Stimulated activated CD4-positive, alpha-beta T cell treated with anti-CD3 and anti-CD28 coated beads, Interleukin-4, amount 100 ng/mL, for 48 hours (primary cell): ENCODE results near the gene TBL1X.

ENCODE experiments used
- DNase-seq, 2 donors: peaks; one replicate each; pipeline ENCODE4 v3.0.0-alpha.2; 2020; ENCODE audit warnings: low read depth in 2 of 2

The TBL1X gene

DNA sequence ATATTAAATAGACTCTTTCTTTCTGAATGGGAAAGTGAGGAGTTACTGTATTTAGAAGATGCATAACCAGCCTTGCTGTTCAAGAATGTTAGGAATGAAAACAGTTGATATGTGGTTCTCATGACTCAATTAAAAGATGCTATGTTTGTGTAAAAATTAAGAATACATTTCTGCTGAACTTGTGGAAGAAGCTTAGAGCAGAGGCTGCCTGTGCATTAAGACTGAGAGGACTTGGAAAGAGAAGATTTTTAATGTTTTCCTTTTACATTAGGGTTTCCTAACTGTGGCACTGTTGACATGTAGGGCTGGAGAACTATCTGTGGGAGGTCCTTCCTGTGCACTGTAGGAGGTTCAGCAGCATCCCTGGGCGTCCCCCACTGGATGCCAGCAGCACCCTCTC lies 163.1 kb downstream of the TBL1X start:
- no peak for DNase-seq

GRCh38 chrX:9628779-9629493 lies 164.1 kb downstream of the TBL1X start:
- DNase-seq = no peak

GRCh38 chrX:9634551-9634950 lies 169.7 kb downstream of the TBL1X start:
- no peak for DNase-seq

DNA sequence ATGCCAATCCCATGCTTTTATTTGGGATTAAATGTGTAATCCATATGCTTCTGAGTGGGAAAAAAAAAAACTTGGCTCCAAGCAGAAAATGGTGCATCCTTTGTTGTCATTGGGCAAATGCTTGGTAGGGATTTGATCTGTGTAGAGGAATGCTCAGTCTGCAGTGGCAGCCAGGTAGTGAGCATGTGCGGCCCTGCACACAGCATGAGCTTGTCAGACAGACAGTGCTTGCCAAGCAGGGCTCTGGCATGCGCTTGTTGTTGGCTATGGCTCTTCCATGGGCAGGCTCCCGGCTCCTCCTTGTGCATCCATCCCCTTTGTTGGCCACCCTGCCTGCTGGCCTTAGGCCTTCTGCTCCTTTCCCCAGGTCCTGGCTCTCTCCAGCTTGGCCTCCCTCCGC lies 170.5 kb downstream of the TBL1X start:
- no peak for DNase-seq

GRCh38 chrX:9635803-9636202 lies 170.9 kb downstream of the TBL1X start:
- DNase-seq = no peak

DNA sequence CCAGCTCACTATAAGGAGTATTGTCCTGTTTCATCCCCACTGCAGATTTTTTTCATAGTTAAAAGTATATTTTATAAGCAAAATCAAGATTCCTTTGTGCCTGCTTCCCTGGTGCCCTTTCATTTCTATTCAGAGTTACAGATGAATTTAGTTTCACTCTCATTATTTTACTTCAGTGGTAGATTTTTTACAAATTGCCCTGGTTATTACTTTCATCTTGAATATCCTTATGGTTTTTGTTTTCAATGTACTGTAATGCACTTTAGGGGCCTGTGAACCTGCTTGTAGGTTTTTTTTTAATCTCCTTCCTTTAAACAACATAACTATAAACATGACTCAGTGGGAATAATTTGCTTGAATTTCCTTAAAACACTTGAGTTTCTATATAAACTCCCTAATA lies 174.0 kb downstream of the TBL1X start:
- DNase-seq = no peak

DNA sequence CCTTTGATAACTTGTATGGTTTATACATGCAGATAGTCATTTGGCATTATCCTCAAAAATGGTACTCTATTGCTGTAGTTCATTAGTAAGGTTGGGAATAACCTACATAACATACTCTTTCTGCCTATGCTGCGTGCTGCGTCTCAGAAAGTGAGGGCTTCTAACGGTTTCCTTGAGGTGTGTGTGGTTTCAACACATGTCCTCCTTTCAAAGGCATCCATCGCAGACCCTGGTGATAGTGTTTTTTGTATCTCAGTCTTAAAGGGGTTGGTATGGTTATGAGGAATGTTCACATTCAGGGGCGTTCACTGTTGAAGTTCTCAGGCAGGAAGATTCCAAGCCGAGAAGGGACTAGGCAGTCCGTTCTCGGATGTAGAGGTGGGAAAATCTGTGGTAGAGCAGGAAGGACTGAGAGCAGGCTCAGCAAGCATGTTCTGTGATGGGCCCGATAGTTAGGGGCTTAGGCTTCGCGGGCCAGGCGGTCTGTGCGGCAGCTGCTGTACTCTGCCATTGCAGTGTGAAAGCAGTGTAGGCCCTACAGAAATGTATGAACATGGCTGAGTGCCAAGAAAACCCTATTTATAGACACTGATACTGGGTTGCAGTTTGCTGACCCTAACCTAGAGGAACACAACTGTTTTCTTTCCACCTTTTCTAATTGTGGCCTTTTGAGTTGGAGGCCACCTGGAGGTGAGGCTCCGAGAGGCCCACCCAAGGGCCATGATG lies 177.6 kb downstream of the TBL1X start:
- no peak for DNase-seq

DNA sequence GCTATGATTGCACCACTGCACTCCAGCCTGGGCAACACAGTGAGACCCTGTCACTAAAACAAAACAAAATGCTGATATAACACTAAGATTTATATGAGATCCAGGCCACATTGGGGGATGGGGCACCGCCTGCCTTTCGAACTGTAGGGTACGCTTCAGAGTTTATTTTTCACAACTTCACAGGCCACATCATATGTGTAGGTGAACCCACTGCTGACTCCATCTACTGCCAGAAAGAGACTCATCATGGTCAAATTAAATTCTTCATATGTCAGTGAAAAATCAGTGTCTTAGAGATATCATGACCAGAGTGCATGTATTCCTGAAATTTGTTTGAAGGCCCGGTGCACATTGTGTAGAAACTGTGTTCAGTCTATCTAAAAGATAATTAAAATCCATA lies 178.9 kb downstream of the TBL1X start:
- DNase-seq = no peak

- peak in 1 of 2 donors; percentile 9 for DNase-seq
Measured at GRCh38 chrX:9644335-9644734, 179.5 kb downstream of the TBL1X start.

GRCh38 chrX:9646471-9647224 lies 181.8 kb downstream of the TBL1X start:
- no peak for DNase-seq

- DNase-seq = no peak
Measured at GRCh38 chrX:9647431-9647830, 182.6 kb downstream of the TBL1X start.

DNA sequence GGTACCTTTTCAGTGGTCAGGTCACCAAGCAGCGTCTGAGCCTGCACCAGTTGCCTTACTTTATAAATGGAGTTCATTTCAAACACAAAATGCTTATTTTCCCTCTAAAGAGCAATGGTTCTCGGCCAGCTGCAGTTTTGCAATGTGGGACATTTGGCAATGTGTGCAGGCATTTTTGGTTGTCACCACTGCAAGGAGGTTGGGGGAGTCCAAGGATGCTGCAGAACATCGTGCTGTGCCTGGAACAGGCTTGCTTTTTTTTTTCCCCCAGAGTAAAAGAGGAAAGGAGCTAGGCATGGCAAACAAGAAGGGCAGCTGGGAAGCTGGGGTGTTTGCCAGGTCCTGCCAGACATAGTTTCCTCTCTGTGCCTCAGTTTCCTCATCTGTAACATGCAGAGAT lies 185.2 kb downstream of the TBL1X start:
- no peak for DNase-seq

DNA sequence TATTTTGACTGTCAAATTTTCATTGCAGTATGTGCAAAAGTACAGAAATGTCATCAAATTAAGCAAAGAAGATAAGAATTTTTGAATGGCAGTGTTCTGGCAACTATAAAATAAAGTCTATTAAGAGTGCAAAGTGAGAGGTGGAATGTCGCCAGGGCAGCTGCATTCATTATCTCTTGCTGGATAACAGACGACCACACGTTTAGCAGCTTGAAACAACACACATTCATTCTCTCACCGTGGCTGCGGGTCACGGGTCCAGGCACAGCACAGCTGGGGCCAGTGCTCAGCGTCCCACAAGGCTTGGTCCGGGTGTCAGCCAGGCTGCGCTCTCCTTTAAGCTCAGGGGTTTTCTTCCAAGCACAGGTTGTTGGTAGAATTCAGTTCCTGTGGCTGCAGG lies 186.9 kb downstream of the TBL1X start:
- DNase-seq = no peak

GRCh38 chrX:9654929-9655328 lies 190.1 kb downstream of the TBL1X start:
- no peak for DNase-seq

- DNase-seq = no peak
Measured at GRCh38 chrX:9656277-9656676, 191.4 kb downstream of the TBL1X start.

DNA sequence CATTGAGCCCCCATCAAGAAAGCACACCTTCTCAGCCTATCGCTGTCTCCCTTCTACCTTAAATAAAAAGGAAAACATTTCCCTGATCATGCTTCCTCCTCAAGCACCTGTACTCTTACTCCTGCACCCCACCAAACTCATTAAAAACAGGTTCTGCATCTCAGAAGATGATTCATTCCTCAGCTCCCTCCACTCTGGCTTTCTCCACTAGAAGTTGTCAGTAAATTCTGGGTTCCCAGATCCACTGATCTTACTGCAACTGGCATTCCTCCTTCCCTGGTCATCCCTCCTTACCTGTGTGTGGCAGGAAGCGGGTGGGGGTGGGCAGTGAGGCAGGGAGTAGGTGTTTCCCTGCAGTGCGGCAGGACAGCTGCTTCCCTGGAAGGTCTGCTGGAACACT lies 192.0 kb downstream of the TBL1X start:
- DNase-seq = no peak

DNA sequence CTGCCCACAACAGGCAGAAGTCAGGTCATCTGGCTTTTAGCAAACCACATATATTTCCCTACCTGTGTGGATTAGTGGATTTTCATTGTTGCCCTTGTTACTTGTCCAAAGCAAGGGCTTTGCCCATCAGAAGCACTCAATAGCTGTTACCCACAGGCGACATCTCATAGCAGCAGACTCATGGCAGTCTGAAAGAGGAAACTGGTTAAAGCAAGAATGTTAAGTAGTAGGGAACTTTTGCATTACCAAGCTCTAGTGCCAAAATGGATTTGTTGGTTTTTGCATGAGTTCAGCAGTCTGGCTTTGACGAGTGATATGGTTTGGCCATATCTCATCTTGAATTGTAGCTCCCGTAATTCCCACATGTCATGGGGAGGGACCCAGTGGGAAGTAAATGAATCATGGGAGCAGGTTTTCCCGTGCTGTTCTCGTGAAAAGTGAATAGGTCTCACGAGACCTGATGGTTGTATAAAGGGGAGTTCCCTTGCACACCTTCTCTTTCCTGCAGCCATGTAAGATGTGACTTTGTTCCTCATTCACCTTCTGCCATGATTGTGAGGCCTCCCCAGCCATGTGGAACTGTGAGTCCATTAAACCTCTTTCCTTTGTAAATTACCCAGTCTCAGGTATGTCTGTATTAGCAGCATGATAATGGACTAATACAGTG lies 192.9 kb downstream of the TBL1X start:
- no peak for DNase-seq

DNA sequence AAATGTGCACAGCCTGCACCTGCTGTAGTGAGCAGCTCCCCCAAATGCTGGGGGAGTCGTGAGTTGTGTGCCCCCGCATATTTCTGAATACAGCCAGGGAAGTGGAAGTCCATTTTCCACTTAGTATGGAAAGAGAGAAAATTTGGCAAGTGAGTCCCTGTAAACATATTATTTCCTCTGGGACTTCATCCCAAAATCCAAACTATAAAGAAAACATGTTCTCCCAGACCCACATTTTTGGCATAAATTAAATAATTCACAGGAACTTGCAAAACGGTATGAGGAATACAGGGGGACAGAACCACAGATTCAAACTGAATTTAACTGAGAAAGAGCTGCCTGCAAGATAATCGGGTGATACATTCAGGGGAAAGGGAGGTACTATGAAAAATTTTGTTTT lies 193.6 kb downstream of the TBL1X start:
- DNase-seq = no peak

DNA sequence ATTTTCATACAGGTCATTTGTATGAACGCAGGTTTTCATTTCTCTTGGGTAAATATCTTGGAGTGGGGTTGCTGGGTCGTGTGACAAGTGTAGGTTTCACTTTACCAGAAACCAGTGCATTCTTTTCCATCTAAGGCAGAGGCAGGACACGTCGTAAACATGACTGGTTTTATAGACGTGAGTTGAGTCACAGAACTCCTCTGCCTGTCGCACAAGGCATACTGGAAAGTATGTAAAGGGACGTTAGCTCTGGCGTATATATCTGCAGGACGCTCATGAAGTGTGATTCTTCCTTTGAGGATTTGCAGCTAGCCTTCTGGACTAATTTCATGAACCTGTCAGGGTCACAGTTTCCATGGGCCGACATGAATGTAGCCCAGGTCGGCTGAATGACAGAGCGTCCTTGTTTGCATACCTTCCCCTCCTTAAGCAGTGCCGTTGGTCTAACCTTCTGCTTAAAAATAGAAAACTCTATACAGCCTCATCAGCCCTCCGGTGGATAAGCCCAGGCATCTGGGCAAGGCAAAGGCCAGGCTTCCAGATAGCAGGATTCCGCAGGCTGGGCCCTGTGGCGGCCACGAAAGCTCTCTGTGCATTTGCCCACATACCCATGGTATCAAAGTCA lies 194.8 kb downstream of the TBL1X start:
- no peak for DNase-seq

DNA sequence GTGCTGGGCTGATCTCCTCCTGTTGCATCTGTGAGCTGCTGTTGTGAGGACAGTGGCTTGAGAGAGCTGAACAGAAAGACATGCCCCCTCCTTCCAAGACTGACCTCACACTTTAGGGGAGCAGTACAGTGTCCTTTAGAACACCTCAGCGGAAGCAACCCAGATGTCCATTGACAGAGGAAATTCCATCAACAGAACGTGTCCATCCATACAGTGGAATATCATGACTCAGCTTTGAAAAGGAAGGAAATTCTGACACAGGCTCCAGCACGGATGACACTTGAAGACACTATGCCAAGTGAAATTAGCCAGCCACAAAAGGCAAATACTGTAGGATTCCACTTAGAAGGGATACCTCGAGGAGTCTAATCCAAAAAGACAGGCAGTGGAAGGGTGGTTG lies 197.3 kb downstream of the TBL1X start:
- no peak for DNase-seq

- DNase-seq = no peak
Measured at GRCh38 chrX:9663216-9663615, 198.4 kb downstream of the TBL1X start.

DNA sequence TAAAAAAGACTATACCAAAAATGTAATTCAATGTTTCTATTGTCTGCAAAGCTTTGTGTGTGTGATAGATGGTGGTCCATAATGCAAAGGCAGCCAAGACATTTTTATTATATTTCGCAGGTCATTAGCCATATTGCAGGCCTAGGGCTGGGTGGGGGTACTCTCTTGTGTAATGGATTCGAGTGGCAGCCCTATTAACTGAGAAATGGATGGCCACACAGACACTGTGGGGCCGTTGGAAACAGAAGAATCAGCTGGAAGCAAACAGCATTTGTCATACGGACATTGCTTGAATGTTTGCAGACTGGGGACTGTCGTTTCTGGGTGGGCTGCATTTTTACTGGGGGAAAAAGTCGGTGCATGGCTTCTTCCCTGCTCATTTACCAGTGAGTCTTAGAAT lies 199.4 kb downstream of the TBL1X start:
- no peak for DNase-seq
